Measurements from ENCODE around the gene ALPK3. TPM values are rescaled to one million over a fixed set of nuclear protein-coding genes. Genes with fewer than 3 reads are reported as not detected.

ALPK3 gene
- total and polyA plus RNA-seq, 2 donors (not counting 3 experiments of a cell fraction or from before 2014, with no cell fraction given): 18.4 to 36.2 TPM

- BruUV-seq (replicated peaks): no TSS peak
- ChIA-PET POLR2A (no interaction called here), CTCF (interaction anchor here (0.7 to 1.6 kb wide), 2 partner anchors 16 to 66 kb away, joined by 3 to 5 read pairs; no protein-coding TSS in a partner anchor)
Observed at GRCh38 chr15:84862214-84862975, 45.2 kb downstream of the ALPK3 start.

More at GRCh38 chr15:84862214-84862975, 45.2 kb downstream of the ALPK3 start:
- H3K9ac ChIP-seq (replicated peaks; ENCODE audit: extremely low read depth, insufficient read depth, low read length): no peak overlapping the region
- H3K4me2 ChIP-seq (ENCODE audit: insufficient read depth, low read length): no peak overlapping the region
- intact Hi-C loops (cut with micrococcal nuclease): no loop called here
- no peak for TF ChIP-seq MYC (IDR thresholded peaks at IDR 0.05; ENCODE audit: low read depth, low read length)
- no peak for TF ChIP-seq CTCF (IDR thresholded peaks at IDR 0.05; ENCODE audit: extremely low read depth in 1 of 2, insufficient read depth in 1 of 2, low read depth in 1 of 2, low read length in 2 of 2)
- no peak for TF ChIP-seq JUN (IDR thresholded peaks at IDR 0.05; ENCODE audit: borderline replicate concordance, insufficient read depth, insufficient read length, low read depth)
- no peak for TF ChIP-seq POLR2A (IDR thresholded peaks at IDR 0.05; ENCODE audit: low read depth, low read length)
- no peaks in the 10 kb centered on the region for H3K9me3 ChIP-seq (replicated peaks; ENCODE audit: control insufficient read depth, insufficient read depth, low read length)
- no peaks in the 10 kb centered on the region for H4K20me1 ChIP-seq (replicated peaks; ENCODE audit: control insufficient read depth, extremely low read depth, insufficient read depth, low read length)
- FAIRE-seq (no peak), DNase-seq (ENCODE audit: low read depth, low spot score) (no peak)
- no peak overlapping the region for H2AFZ ChIP-seq (ENCODE audit: low read depth, low read length)
- no peak overlapping the region for H3K27ac ChIP-seq (ENCODE audit: insufficient read depth, low read depth, low read length)
- dilution Hi-C loops (cut with MboI; ENCODE audit: extremely low pct_ligation_motif_present, low sequenced_read_pairs): no loop called here
- peaks cover 0 to 40% of the 10 kb centered on the region in 2 experiments for H3K36me3 ChIP-seq (ENCODE audit: control insufficient read depth in 2 of 2, extremely low read depth in 1 of 2, insufficient read depth in 2 of 2, low read length in 2 of 2)
- H3K9me1 ChIP-seq (replicated peaks; ENCODE audit: control insufficient read depth, extremely low read depth, insufficient read depth, low read length): no peaks in the 10 kb centered on the region
- no peaks in the 10 kb centered on the region for H3K27me3 ChIP-seq (ENCODE audit: control insufficient read depth in 2 of 2, insufficient read depth in 2 of 2, low read length in 2 of 2)
- H3K4me1 ChIP-seq (ENCODE audit: control insufficient read depth, extremely low read depth, insufficient read depth, low read length): no peaks in the 10 kb centered on the region
- H3K79me2 ChIP-seq (ENCODE audit: control insufficient read depth, insufficient read depth, low read length): no peaks in the 10 kb centered on the region
- H3K4me3 ChIP-seq (replicated peaks in 1 of 3; ENCODE audit: insufficient read depth in 1 of 3, low read depth in 1 of 3, low read length in 3 of 3): no peak overlapping the region

Data from endothelial cell of umbilical vein (primary cell).